Duodenal mucosa (tissue), 2 donors: ENCODE measurements around the gene LRRC9.
"Not testable (repeated sequence)": the region's sequence is repeated elsewhere in the genome, so short reads cannot be mapped to it uniquely, and the experiment has no call there.

ENCODE experiments used
- H3K27ac ChIP-seq: one replicate; pipeline ENCODE4 v1.7.0; 2013; ENCODE audit warnings: low read depth, low read length
- H3K27me3 ChIP-seq, 2 donors: one replicate each; pipeline ENCODE4 v1.7.0; 2013; ENCODE audit warnings: low read length in 2 of 2, control low read depth in 1 of 2; ENCODE audit not compliant: insufficient read depth in 2 of 2, control insufficient read depth in 1 of 2
- H3K36me3 ChIP-seq, 2 donors: one replicate each; pipeline ENCODE4 v1.7.0; 2013; ENCODE audit warnings: low read length in 2 of 2, control low read depth in 1 of 2; ENCODE audit not compliant: insufficient read depth in 2 of 2, control insufficient read depth in 1 of 2
- H3K4me1 ChIP-seq, 2 donors: one replicate each; pipeline ENCODE4 v1.7.0; 2013; ENCODE audit warnings: low read length in 2 of 2, control low read depth in 1 of 2; ENCODE audit not compliant: insufficient read depth in 2 of 2, control insufficient read depth in 1 of 2
- H3K4me3 ChIP-seq, 2 donors: one replicate each; pipeline ENCODE4 v1.7.0; 2013; ENCODE audit warnings: low read length in 2 of 2, low read depth in 1 of 2
- H3K9ac ChIP-seq, 2 donors: one replicate each; pipeline ENCODE4 v1.7.0; 2013; ENCODE audit warnings: low read length in 2 of 2, low read depth in 1 of 2
- H3K9me3 ChIP-seq, 2 donors: one replicate each; pipeline ENCODE4 v1.7.0; 2013; ENCODE audit warnings: low read length in 2 of 2, control low read depth in 1 of 2; ENCODE audit not compliant: control insufficient read depth in 1 of 2

The LRRC9 gene

GRCh38 chr14:59944909-59945308 is 25.0 kb downstream of the LRRC9 start:
- no peak overlapping the region for H3K4me3 ChIP-seq

GRCh38 chr14:59952141-59952540 is 32.2 kb downstream of the LRRC9 start:
- not testable (repeated sequence) for H3K27ac ChIP-seq, H3K27me3 ChIP-seq, H3K9me3 ChIP-seq, H3K36me3 ChIP-seq, H3K4me1 ChIP-seq, H3K4me3 ChIP-seq, H3K9ac ChIP-seq

More at GRCh38 chr14:59944909-59945308, 25.0 kb downstream of the LRRC9 start:
- H3K4me1 ChIP-seq: no peaks in the 10 kb centered on the region
- H3K36me3 ChIP-seq: no peaks in the 10 kb centered on the region
- H3K9me3 ChIP-seq: no peaks in the 10 kb centered on the region
- H3K9ac ChIP-seq: no peak overlapping the region
- no peak overlapping the region for H3K27ac ChIP-seq
- H3K27me3 ChIP-seq: no peaks in the 10 kb centered on the region

GRCh38 chr14:59957890-59958289 is 37.9 kb downstream of the LRRC9 start:
- H3K27ac ChIP-seq, H3K27me3 ChIP-seq, H3K36me3 ChIP-seq, H3K4me3 ChIP-seq, H3K4me1 ChIP-seq, H3K9ac ChIP-seq, H3K9me3 ChIP-seq: not testable (repeated sequence)

GRCh38 chr14:59959668-59960067 is 39.7 kb downstream of the LRRC9 start:
- Histone ChIP-seq H3K4me1 (no peaks in the 10 kb centered on the region), H3K9me3 (no peaks in the 10 kb centered on the region), H3K27me3 (no peaks in the 10 kb centered on the region), H3K27ac (no peak overlapping the region), H3K4me3 (no peak overlapping the region), H3K36me3 (no peaks in the 10 kb centered on the region), H3K9ac (no peak overlapping the region)

GRCh38 chr14:59961518-59962062 is 41.6 kb downstream of the LRRC9 start:
- Histone ChIP-seq H3K4me3 (no peak overlapping the region), H3K27ac (no peak overlapping the region), H3K9me3 (no peaks in the 10 kb centered on the region), H3K27me3 (no peaks in the 10 kb centered on the region), H3K9ac (no peak overlapping the region), H3K36me3 (no peaks in the 10 kb centered on the region), H3K4me1 (no peaks in the 10 kb centered on the region)

GRCh38 chr14:59964251-59965007 is 44.5 kb downstream of the LRRC9 start:
- Histone ChIP-seq H3K4me3 (no peak overlapping the region), H3K4me1 (no peaks in the 10 kb centered on the region), H3K9me3 (no peaks in the 10 kb centered on the region), H3K27me3 (no peaks in the 10 kb centered on the region), H3K36me3 (no peaks in the 10 kb centered on the region), H3K9ac (no peak overlapping the region), H3K27ac (no peak overlapping the region)

GRCh38 chr14:59969319-59969718 is 49.4 kb downstream of the LRRC9 start:
- no peak overlapping the region for H3K27ac ChIP-seq
- H3K27me3 ChIP-seq: no peaks in the 10 kb centered on the region
- no peaks in the 10 kb centered on the region for H3K4me1 ChIP-seq
- no peak overlapping the region for H3K4me3 ChIP-seq
- no peaks in the 10 kb centered on the region for H3K9me3 ChIP-seq
- H3K36me3 ChIP-seq: no peaks in the 10 kb centered on the region
- H3K9ac ChIP-seq: no peak overlapping the region

GRCh38 chr14:59981564-59981963 is 61.6 kb downstream of the LRRC9 start:
- Histone ChIP-seq H3K36me3 (no peaks in the 10 kb centered on the region), H3K4me3 (no peak overlapping the region), H3K9ac (no peak overlapping the region), H3K4me1 (no peaks in the 10 kb centered on the region), H3K9me3 (no peaks in the 10 kb centered on the region), H3K27me3 (no peaks in the 10 kb centered on the region), H3K27ac (no peak overlapping the region)

GRCh38 chr14:59983048-59983447 is 63.1 kb downstream of the LRRC9 start:
- H3K27ac ChIP-seq: no peak overlapping the region
- H3K9ac ChIP-seq: no peak overlapping the region
- H3K27me3 ChIP-seq: no peaks in the 10 kb centered on the region
- no peaks in the 10 kb centered on the region for H3K9me3 ChIP-seq
- H3K4me3 ChIP-seq: no peak overlapping the region
- no peaks in the 10 kb centered on the region for H3K4me1 ChIP-seq
- H3K36me3 ChIP-seq: no peaks in the 10 kb centered on the region

- no peak overlapping the region for H3K4me3 ChIP-seq
- no peaks in the 10 kb centered on the region for H3K4me1 ChIP-seq
- H3K27ac ChIP-seq: no peak overlapping the region
- H3K27me3 ChIP-seq: no peaks in the 10 kb centered on the region
- H3K9ac ChIP-seq: no peak overlapping the region
- H3K36me3 ChIP-seq: no peaks in the 10 kb centered on the region
- H3K9me3 ChIP-seq: peaks cover 0 to 2% of the 10 kb centered on the region in 2 donors
These were observed 66.7 kb downstream of the LRRC9 start for GRCh38 chr14:59986556-59987059.
